Gastrocnemius medialis (tissue), 4 donors: ENCODE results near the gene THRA. TPM values are rescaled to one million over a fixed set of nuclear protein-coding genes. Genes with fewer than 3 reads are reported as not detected.

Experiments
- ATAC-seq, 2 donors: fragments of 150-250 bp; one replicate each; pipeline ENCODE4 v1.9.1; 2016
- DNase-seq, 2 donors: peaks; one replicate each; pipeline ENCODE4 v3.0.0-alpha.2; 2019
- H3K27ac ChIP-seq, 4 donors: fragments of 200-600 bp; sonication (generic); 1 replicate in 1 of 4; 2 replicates in 3 of 4; pipeline ENCODE4 v1.5.1; 2016 to 2018; ENCODE audit warnings: mild to moderate bottlenecking in 2 of 4, moderate library complexity in 1 of 4
- H3K27me3 ChIP-seq, 3 donors: fragments of 200-600 bp; sonication (generic) in 2 of 3; 1 replicate in 1 of 3; 2 replicates in 2 of 3; pipeline versions ENCODE4 v1.5.1 to v1.6.0; 2016 to 2019; ENCODE audit warnings: mild to moderate bottlenecking in 1 of 3, moderate library complexity in 1 of 3
- H3K36me3 ChIP-seq, 2 donors: fragments of 200-600 bp; sonication (generic) in 1 of 2; one replicate each; pipeline ENCODE4 v1.5.1; 2017 to 2018
- H3K4me1 ChIP-seq, 2 donors: fragments of 200-600 bp; sonication (generic) in 1 of 2; one replicate each; pipeline ENCODE4 v1.5.1; 2016 to 2017; ENCODE audit warnings: mild to moderate bottlenecking in 2 of 2
- H3K4me3 ChIP-seq, 4 donors: fragments of 200-600 bp; sonication (generic) in 3 of 4; 1 replicate in 1 of 4; 2 replicates in 3 of 4; pipeline ENCODE4 v1.5.1; 2016 to 2019; ENCODE audit warnings: mild to moderate bottlenecking in 2 of 4
- H3K9me3 ChIP-seq, 3 donors: fragments of 200-600 bp; sonication (generic) in 2 of 3; 1 replicate in 1 of 3; 2 replicates in 2 of 3; pipeline ENCODE4 v1.5.1; 2016 to 2019
- CTCF ChIP-seq, 5 experiments: fragments of 450-650 bp in 3 of 5; fragments of 200-600 bp in 2 of 5; sonication (generic) in 2 of 5; IDR thresholded peaks in 4 of 5; conservative IDR thresholded peaks in 1 of 5; 1 replicate in 4 of 5; 2 replicates in 1 of 5; pipeline ENCODE4 v1.5.1; 2016 to 2019; ENCODE audit warnings: antibody characterized with exemption in 5 of 5, mild to moderate bottlenecking in 3 of 5, moderate library complexity in 3 of 5
- POLR2A ChIP-seq, 2 donors: fragments of 450-650 bp; IDR thresholded peaks; one replicate each; pipeline ENCODE4 v1.6.1; 2017; ENCODE audit warnings: antibody characterized with exemption in 2 of 2, mild to moderate bottlenecking in 2 of 2, moderate library complexity in 2 of 2
- in situ Hi-C, 4 donors: fragments of 200-750 bp; cut with MboI; loops; one replicate each; pipeline versions ENCODE4 v1.15.0 to v1.8.0; 2017; ENCODE audit warnings: low sequenced_read_pairs in 4 of 4
- intact Hi-C: fragments of 100-400 bp; cut with DNase I; formaldehyde crosslinking; loops from one replicate; pipeline ENCODE4 v1.15.1; 2023; ENCODE audit warnings: low total_unique reads
- total RNA-seq, 4 donors: library from RNA; depleted of rRNA; stranded (reverse); fragments of >200 nt; gene quantifications; one replicate each; pipeline versions ENCODE4 v1.1.0 to v1.2.3, GENCODE V29; 2016

THRA gene
- total RNA-seq, 4 donors from 2014 or later: 42.2 to 71.6 (median 48.2) TPM

GRCh38 chr17:40019140-40019991, 43.4 kb upstream of the THRA start:
- DNase-seq: peak; percentile 84 to 94

GRCh38 chr17:40020146-40020545, 42.6 kb upstream of the THRA start:
- in situ Hi-C loops: no loop called here
- intact Hi-C loops: no loop called here
- Histone ChIP-seq H3K4me3 (peak overlapping the region in 1 of 4 donors; percentile 64), H3K36me3 (peaks cover 0 to 13% of the 10 kb centered on the region in 2 donors), H3K4me1 (peaks cover 71 to 77% of the 10 kb centered on the region in 2 donors), H3K9me3 (no peaks in the 10 kb centered on the region), H3K27me3 (no peaks in the 10 kb centered on the region), H3K27ac (peak overlapping the region; percentile 87 to 99 (median 94))
- DNase-seq (no peak), ATAC-seq (no peak)
- TF ChIP-seq CTCF (IDR thresholded peaks at IDR 0.05 in 4 of 5, conservative IDR thresholded peaks at IDR 0.05 in 1 of 5) (no peak), POLR2A (IDR thresholded peaks at IDR 0.05) (no peak)

More at GRCh38 chr17:40019140-40019991, 43.4 kb upstream of the THRA start:
- peak; percentile 44 to 45 for ATAC-seq
- Histone ChIP-seq H3K27me3 (no peaks in the 10 kb centered on the region), H3K9me3 (no peaks in the 10 kb centered on the region), H3K36me3 (peaks cover 0 to 5% of the 10 kb centered on the region in 2 donors), H3K27ac (peak overlapping the region; percentile 87 to 99 (median 94)), H3K4me1 (peaks cover 78 to 85% of the 10 kb centered on the region in 2 donors), H3K4me3 (peak overlapping the region in 2 of 4 donors; percentile 54 to 64)
- in situ Hi-C loops: no loop called here
- TF ChIP-seq CTCF (IDR thresholded peaks at IDR 0.05 in 4 of 5, conservative IDR thresholded peaks at IDR 0.05 in 1 of 5): peak in 4 of 5 experiments; percentile 25 to 39 (median 35)
- peak; percentile 60 to 67 for TF ChIP-seq POLR2A (IDR thresholded peaks at IDR 0.05)
- intact Hi-C loops: loop anchor here (2.0 to 10.0 kb wide), 2 partner anchors 73 to 295 kb away; no protein-coding TSS in a partner anchor

GRCh38 chr17:40021451-40021971, 41.3 kb upstream of the THRA start:
- Histone ChIP-seq H3K4me1 (peaks cover 76 to 83% of the 10 kb centered on the region in 2 donors), H3K27me3 (no peaks in the 10 kb centered on the region), H3K9me3 (no peaks in the 10 kb centered on the region), H3K4me3 (peak overlapping the region in 1 of 4 donors; percentile 40), H3K36me3 (peaks cover 0 to 26% of the 10 kb centered on the region in 2 donors), H3K27ac (peak overlapping the region; percentile 87 to 99 (median 94))
- intact Hi-C loops: no loop called here
- DNase-seq: peak; percentile 72
- peak; percentile 3 to 25 for ATAC-seq
- no peak for TF ChIP-seq CTCF (IDR thresholded peaks at IDR 0.05 in 4 of 5, conservative IDR thresholded peaks at IDR 0.05 in 1 of 5)
- TF ChIP-seq POLR2A (IDR thresholded peaks at IDR 0.05): peak; percentile 47 to 75
- in situ Hi-C loops: no loop called here

GRCh38 chr17:40022497-40022896, 40.3 kb upstream of the THRA start:
- Histone ChIP-seq H3K27me3 (no peaks in the 10 kb centered on the region), H3K36me3 (peaks cover 0 to 26% of the 10 kb centered on the region in 2 donors), H3K4me1 (peaks cover 74 to 87% of the 10 kb centered on the region in 2 donors), H3K27ac (peak overlapping the region; percentile 87 to 99 (median 94)), H3K9me3 (no peaks in the 10 kb centered on the region), H3K4me3 (peak overlapping the region in 2 of 4 donors; percentile 28 to 40)
- intact Hi-C loops: no loop called here
- no peak for DNase-seq
- no peak for ATAC-seq
- TF ChIP-seq POLR2A (IDR thresholded peaks at IDR 0.05): no peak
- in situ Hi-C loops: no loop called here
